Activated naive CD8-positive, alpha-beta T cell treated with anti-CD3 and anti-CD28 coated beads, Interleukin-2, amount 10 ng/mL, durations not matched to agents 7 days and 5 days (primary cell): ENCODE results near the gene AADAT. TPM values are rescaled to one million over a fixed set of nuclear protein-coding genes. Genes with fewer than 3 reads are reported as not detected.
"Not testable (repeated sequence)": the region's sequence is repeated elsewhere in the genome, so short reads cannot be mapped to it uniquely, and the experiment has no call there.

ENCODE experiments used
- ATAC-seq: fragments of 150-1000 bp; cut with Tn5 transposase; one replicate; pipeline ENCODE4 v1.10.0; 2021; ENCODE audit warnings: low read depth, moderate library complexity
- POLR2A ChIA-PET: fragments of 350-600 bp; sonication (Branson Sonifier 250); formaldehyde crosslinking; loops from one replicate; lab custom pipeline; 2021; ENCODE audit warnings: antibody characterized with exemption; lab: Charles Lee
- DNase-seq: peaks from one replicate; pipeline ENCODE4 v3.0.0; 2021
- H3K27ac Mint-ChIP-seq: one replicate; pipeline ENCODE4 v1.8.0; 2022; ENCODE audit warnings: mild to moderate bottlenecking, mixed read lengths
- H3K27me3 Mint-ChIP-seq: one replicate; pipeline ENCODE4 v1.8.0; 2022; ENCODE audit warnings: mild to moderate bottlenecking, moderate library complexity, mixed read lengths
- H3K36me3 Mint-ChIP-seq: one replicate; pipeline ENCODE4 v1.8.0; 2021; ENCODE audit warnings: mild to moderate bottlenecking, mixed read lengths
- H3K4me1 Mint-ChIP-seq: one replicate; pipeline ENCODE4 v1.8.0; 2021; ENCODE audit warnings: mixed read lengths
- H3K4me3 Mint-ChIP-seq: one replicate; pipeline ENCODE4 v1.8.0; 2022; ENCODE audit warnings: mild to moderate bottlenecking, moderate library complexity, mixed read lengths
- H3K9me3 Mint-ChIP-seq: one replicate; pipeline ENCODE4 v1.8.0; 2021; ENCODE audit warnings: mixed read lengths
- total RNA-seq, 2 experiments: library from RNA; stranded (reverse); gene quantifications; one replicate each; pipeline ENCODE4 v1.2.3, GENCODE V29; 2021

The AADAT gene
- total RNA-seq, 2 experiments from 2014 or later, result not detected

- Mint-ChIP-seq H3K27me3 (peaks cover 30% of the 10 kb centered on the region), H3K36me3 (no peaks in the 10 kb centered on the region), H3K4me1 (no peaks in the 10 kb centered on the region), H3K27ac (no peak overlapping the region), H3K9me3 (no peaks in the 10 kb centered on the region), H3K4me3 (no peak overlapping the region)
- ATAC-seq (no peak), DNase-seq (no peak)
- POLR2A ChIA-PET, result no interaction called here
These were observed 9.8 kb downstream of the AADAT start for GRCh38 chr4:170079981-170080380.

GRCh38 chr4:170071196-170071595, 18.6 kb downstream of the AADAT start:
- H3K36me3 Mint-ChIP-seq, result no peaks in the 10 kb centered on the region
- POLR2A ChIA-PET, result no interaction called here
- no peaks in the 10 kb centered on the region for H3K9me3 Mint-ChIP-seq
- H3K4me3 Mint-ChIP-seq, result no peak overlapping the region
- H3K27me3 Mint-ChIP-seq, result no peaks in the 10 kb centered on the region
- no peak for ATAC-seq
- no peaks in the 10 kb centered on the region for H3K4me1 Mint-ChIP-seq
- H3K27ac Mint-ChIP-seq, result no peak overlapping the region
- no peak for DNase-seq

- Mint-ChIP-seq H3K27ac (no peak overlapping the region), H3K4me3 (no peak overlapping the region), H3K27me3 (no peaks in the 10 kb centered on the region), H3K9me3 (no peaks in the 10 kb centered on the region), H3K36me3 (no peaks in the 10 kb centered on the region), H3K4me1 (no peaks in the 10 kb centered on the region)
- POLR2A ChIA-PET, result no interaction called here
- ATAC-seq, result no peak
- no peak for DNase-seq
These were observed 21.2 kb downstream of the AADAT start for GRCh38 chr4:170068438-170069128.

- ATAC-seq (no peak), DNase-seq (no peak)
- Mint-ChIP-seq H3K36me3 (no peaks in the 10 kb centered on the region), H3K27me3 (peaks cover 8% of the 10 kb centered on the region), H3K9me3 (no peaks in the 10 kb centered on the region), H3K27ac (no peak overlapping the region), H3K4me3 (no peak overlapping the region), H3K4me1 (no peaks in the 10 kb centered on the region)
- POLR2A ChIA-PET, result no interaction called here
These were observed 30.3 kb downstream of the AADAT start for GRCh38 chr4:170059421-170059820.

- no peaks in the 10 kb centered on the region for H3K9me3 Mint-ChIP-seq
- H3K27ac Mint-ChIP-seq, result no peak overlapping the region
- H3K4me1 Mint-ChIP-seq, result no peaks in the 10 kb centered on the region
These were observed 30.9 kb downstream of the AADAT start for GRCh38 chr4:170058826-170059225.

GRCh38 chr4:170057866-170058265, 31.9 kb downstream of the AADAT start:
- Mint-ChIP-seq H3K4me3 (no peak overlapping the region), H3K36me3 (no peaks in the 10 kb centered on the region), H3K9me3 (no peaks in the 10 kb centered on the region), H3K27ac (no peak overlapping the region), H3K4me1 (no peaks in the 10 kb centered on the region), H3K27me3 (peaks cover 5% of the 10 kb centered on the region)
- no peak for ATAC-seq
- POLR2A ChIA-PET, result no interaction called here
- no peak for DNase-seq

More at GRCh38 chr4:170058826-170059225, 30.9 kb downstream of the AADAT start:
- no peak overlapping the region for H3K4me3 Mint-ChIP-seq
- DNase-seq (no peak), ATAC-seq (no peak)
- POLR2A ChIA-PET, result no interaction called here
- no peaks in the 10 kb centered on the region for H3K36me3 Mint-ChIP-seq
- H3K27me3 Mint-ChIP-seq, result peaks cover 8% of the 10 kb centered on the region

GRCh38 chr4:170052919-170053318, 36.8 kb downstream of the AADAT start:
- POLR2A ChIA-PET, result no interaction called here
- H3K4me3 Mint-ChIP-seq, result no peak overlapping the region
- ATAC-seq, result no peak

GRCh38 chr4:170051402-170051801, 38.4 kb downstream of the AADAT start:
- no peaks in the 10 kb centered on the region for H3K9me3 Mint-ChIP-seq
- POLR2A ChIA-PET, result no interaction called here
- ATAC-seq (no peak), DNase-seq (no peak)
- H3K27ac Mint-ChIP-seq, result no peak overlapping the region
- H3K4me1 Mint-ChIP-seq, result no peaks in the 10 kb centered on the region
- no peak overlapping the region for H3K4me3 Mint-ChIP-seq
- no peaks in the 10 kb centered on the region for H3K36me3 Mint-ChIP-seq
- H3K27me3 Mint-ChIP-seq, result peaks cover 3% of the 10 kb centered on the region

More at GRCh38 chr4:170052919-170053318, 36.8 kb downstream of the AADAT start:
- Mint-ChIP-seq H3K36me3 (no peaks in the 10 kb centered on the region), H3K27me3 (peaks cover 3% of the 10 kb centered on the region), H3K9me3 (no peaks in the 10 kb centered on the region), H3K4me1 (no peaks in the 10 kb centered on the region), H3K27ac (no peak overlapping the region)
- DNase-seq, result no peak

- Mint-ChIP-seq H3K36me3 (no peaks in the 10 kb centered on the region), H3K4me3 (no peak overlapping the region), H3K27me3 (peaks cover 3% of the 10 kb centered on the region), H3K27ac (no peak overlapping the region), H3K4me1 (no peaks in the 10 kb centered on the region), H3K9me3 (no peaks in the 10 kb centered on the region)
- ATAC-seq (no peak), DNase-seq (no peak)
- POLR2A ChIA-PET, result no interaction called here
These were observed 40.0 kb downstream of the AADAT start for GRCh38 chr4:170049766-170050165.

- Mint-ChIP-seq H3K36me3 (no peaks in the 10 kb centered on the region), H3K27me3 (peaks cover 8% of the 10 kb centered on the region), H3K4me3 (no peak overlapping the region), H3K4me1 (no peaks in the 10 kb centered on the region), H3K9me3 (no peaks in the 10 kb centered on the region), H3K27ac (no peak overlapping the region)
- no peak for DNase-seq
- POLR2A ChIA-PET, result no interaction called here
- ATAC-seq, result no peak
These were observed 41.9 kb downstream of the AADAT start for GRCh38 chr4:170047771-170048354.

- ATAC-seq, H3K4me3 Mint-ChIP-seq, DNase-seq, H3K4me1 Mint-ChIP-seq, H3K27ac Mint-ChIP-seq, POLR2A ChIA-PET, H3K36me3 Mint-ChIP-seq, H3K9me3 Mint-ChIP-seq: not testable (repeated sequence)
- peaks cover 10% of the 10 kb centered on the region for H3K27me3 Mint-ChIP-seq
These were observed 43.6 kb downstream of the AADAT start for GRCh38 chr4:170046156-170046555.

- H3K27ac Mint-ChIP-seq, result no peak overlapping the region
These were observed 49.6 kb downstream of the AADAT start for GRCh38 chr4:170040031-170040680.

GRCh38 chr4:170038769-170039168, 51.0 kb downstream of the AADAT start:
- H3K27me3 Mint-ChIP-seq, result peaks cover 13% of the 10 kb centered on the region
- no peak overlapping the region for H3K27ac Mint-ChIP-seq
- no peak overlapping the region for H3K4me3 Mint-ChIP-seq
- H3K9me3 Mint-ChIP-seq, result no peaks in the 10 kb centered on the region
- DNase-seq (no peak), ATAC-seq (no peak)
- no peaks in the 10 kb centered on the region for H3K36me3 Mint-ChIP-seq
- POLR2A ChIA-PET, result no interaction called here
- no peaks in the 10 kb centered on the region for H3K4me1 Mint-ChIP-seq

More at GRCh38 chr4:170040031-170040680, 49.6 kb downstream of the AADAT start:
- ATAC-seq (no peak), DNase-seq (no peak)
- Mint-ChIP-seq H3K27me3 (peaks cover 11% of the 10 kb centered on the region), H3K9me3 (no peaks in the 10 kb centered on the region), H3K4me1 (no peaks in the 10 kb centered on the region), H3K4me3 (no peak overlapping the region), H3K36me3 (no peaks in the 10 kb centered on the region)
- POLR2A ChIA-PET, result no interaction called here

GRCh38 chr4:170038232-170038631, 51.5 kb downstream of the AADAT start:
- Mint-ChIP-seq H3K4me3 (no peak overlapping the region), H3K27ac (no peak overlapping the region), H3K36me3 (no peaks in the 10 kb centered on the region), H3K4me1 (no peaks in the 10 kb centered on the region), H3K9me3 (no peaks in the 10 kb centered on the region), H3K27me3 (peaks cover 10% of the 10 kb centered on the region)
- POLR2A ChIA-PET, result no interaction called here
- no peak for DNase-seq
- no peak for ATAC-seq
